SK-N-MC (cell line): ENCODE results near the gene SEPTIN8.

Source experiments
- DNase-seq: peaks from one replicate; pipeline ENCODE4 v3.0.0-alpha.2; 2011; ENCODE audit warnings: low read depth, low spot score
- H3K27ac ChIP-seq: fragments of 200-600 bp; sonication (generic); 2 replicates; pipeline ENCODE4 v1.5.1; 2016; ENCODE audit warnings: mixed run types
- H3K36me3 ChIP-seq: fragments of 200-600 bp; sonication (generic); 2 replicates; pipeline ENCODE4 v1.6.1; 2017; ENCODE audit warnings: antibody characterized with exemption, low read length, mixed read lengths; ENCODE audit not compliant: insufficient read depth
- H3K4me3 ChIP-seq: fragments of 200-600 bp; sonication (generic); 2 replicates; pipeline ENCODE4 v1.5.1; 2016
- H3K9ac ChIP-seq: fragments of 200-600 bp; sonication (generic); 2 replicates; pipeline ENCODE4 v1.8.0; 2017; ENCODE audit warnings: mixed run types, mixed read lengths; ENCODE audit not compliant: insufficient read length
- H3K9me3 ChIP-seq: fragments of 200-600 bp; sonication (generic); 2 replicates; pipeline ENCODE4 v1.6.1; 2017; ENCODE audit warnings: low read depth, mild to moderate bottlenecking, antibody characterized with exemption, low read length, moderate library complexity, mixed read lengths
- EZH2 ChIP-seq: fragments of 200-600 bp; sonication (generic); IDR thresholded peaks from one replicate; pipeline ENCODE4 v1.6.1; 2017; ENCODE audit warnings: antibody characterized with exemption
- FOXP2 ChIP-seq: optimal IDR thresholded peaks from 2 replicates; pipeline ENCODE3; 2011; ENCODE audit warnings: mild to moderate bottlenecking, moderate library complexity; ENCODE audit not compliant: insufficient read depth; ENCODE audit errors: extremely low read length, control extremely low read depth
- POLR2AphosphoS5 ChIP-seq: IDR thresholded peaks from 2 replicates; pipeline ENCODE4 v1.6.1; 2012; ENCODE audit warnings: mild to moderate bottlenecking, low read depth, low read length, borderline replicate concordance

SEPTIN8 gene

DNA sequence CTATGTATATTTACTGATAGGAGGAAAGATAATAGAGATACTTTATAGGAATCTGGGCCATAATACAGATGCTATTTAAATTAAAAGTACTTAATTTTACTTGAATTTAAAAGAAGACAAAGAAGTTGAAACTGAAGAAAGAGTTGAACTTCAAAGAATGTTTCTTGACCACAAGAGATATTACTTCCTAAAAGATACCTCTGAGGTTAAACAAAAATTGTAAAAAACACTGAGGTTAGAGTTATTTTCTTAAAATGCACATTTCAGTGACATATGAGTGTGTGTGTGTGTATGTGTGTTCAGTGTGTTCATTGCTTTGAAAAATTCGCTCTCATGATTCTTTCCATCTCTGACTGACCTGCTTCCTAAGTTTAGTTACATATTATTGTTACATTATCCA, 3.5 kb upstream of the SEPTIN8 start:
- no peak for TF ChIP-seq FOXP2
- TF ChIP-seq POLR2AphosphoS5, result no peak
- TF ChIP-seq EZH2, result no peak
- Histone ChIP-seq H3K9ac (no peak overlapping the region), H3K27ac (no peak overlapping the region), H3K4me3 (no peak overlapping the region), H3K9me3 (no peaks in the 10 kb centered on the region), H3K36me3 (no peaks in the 10 kb centered on the region)
- no peak for DNase-seq

DNA sequence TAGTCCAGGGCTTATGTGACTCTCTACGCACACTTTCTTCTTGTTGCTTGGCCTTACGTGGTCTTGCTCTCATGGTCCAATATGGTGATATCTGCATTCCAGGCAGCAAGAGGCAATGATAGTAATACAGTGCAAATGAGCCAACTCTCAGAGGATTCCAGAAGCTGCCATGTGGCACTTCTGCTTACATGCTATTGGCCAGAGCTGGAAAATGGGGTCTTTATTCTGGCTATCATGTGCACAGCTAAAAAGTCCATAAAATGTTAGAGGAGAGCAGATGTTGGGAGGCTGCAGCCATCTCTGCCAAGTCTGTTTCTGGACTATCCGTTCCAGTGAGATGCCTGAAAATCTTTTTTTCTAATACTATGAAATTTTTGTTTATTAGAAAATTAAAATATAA, 2.9 kb upstream of the SEPTIN8 start:
- DNase-seq, result no peak
- H3K27ac ChIP-seq, result no peak overlapping the region
- H3K9me3 ChIP-seq, result no peaks in the 10 kb centered on the region
- TF ChIP-seq FOXP2 (no peak), POLR2AphosphoS5 (no peak), EZH2 (no peak)
- no peaks in the 10 kb centered on the region for H3K36me3 ChIP-seq
- H3K9ac ChIP-seq, result no peak overlapping the region
- H3K4me3 ChIP-seq, result no peak overlapping the region

DNA sequence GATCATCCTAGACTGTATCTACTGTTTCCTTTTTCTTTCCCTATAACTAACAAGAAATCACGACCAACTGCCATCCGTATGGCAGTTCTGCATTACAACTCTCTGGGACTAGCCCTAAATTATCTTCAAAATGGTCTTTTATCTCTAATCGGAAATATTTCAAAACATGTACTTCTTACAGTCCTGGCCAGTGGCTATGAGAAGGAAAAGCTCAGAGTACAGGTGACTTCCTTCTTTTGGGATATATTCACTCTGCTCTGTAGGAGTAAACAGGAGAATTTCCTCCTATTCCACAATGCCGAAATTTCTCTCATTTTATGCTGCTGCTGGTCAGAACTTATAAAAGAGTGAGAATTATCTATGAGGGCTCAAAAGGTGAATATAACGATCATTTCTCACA, 1.8 kb upstream of the SEPTIN8 start:
- Histone ChIP-seq H3K9ac (no peak overlapping the region), H3K9me3 (no peaks in the 10 kb centered on the region), H3K27ac (no peak overlapping the region), H3K4me3 (no peak overlapping the region), H3K36me3 (no peaks in the 10 kb centered on the region)
- DNase-seq, result no peak
- TF ChIP-seq POLR2AphosphoS5, result no peak
- TF ChIP-seq EZH2, result no peak
- no peak for TF ChIP-seq FOXP2

DNA sequence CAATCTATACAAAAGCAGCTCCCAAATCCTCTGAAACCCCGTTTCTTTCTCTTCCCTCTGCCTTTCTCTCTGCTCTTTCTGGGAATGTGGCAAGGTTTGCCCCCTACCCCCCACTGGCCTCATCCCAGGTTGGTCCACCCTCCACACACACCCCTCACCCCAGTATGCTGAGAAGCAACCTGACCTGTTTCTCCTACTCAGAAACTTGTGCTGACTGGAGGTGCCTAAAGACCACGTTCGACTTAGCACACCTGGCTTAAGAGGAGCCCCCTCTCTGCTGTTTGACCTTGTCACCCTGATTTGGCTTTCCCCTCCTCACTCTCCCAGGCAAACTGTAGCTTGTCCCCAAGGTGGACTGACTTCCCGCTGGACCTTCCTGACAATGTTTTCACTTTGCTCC, 1.1 kb upstream of the SEPTIN8 start:
- no peak overlapping the region for H3K4me3 ChIP-seq
- no peaks in the 10 kb centered on the region for H3K36me3 ChIP-seq
- TF ChIP-seq EZH2, result no peak
- no peak for TF ChIP-seq POLR2AphosphoS5
- no peak for TF ChIP-seq FOXP2
- no peak for DNase-seq
- no peak overlapping the region for H3K27ac ChIP-seq
- H3K9me3 ChIP-seq, result no peaks in the 10 kb centered on the region
- no peak overlapping the region for H3K9ac ChIP-seq

DNA sequence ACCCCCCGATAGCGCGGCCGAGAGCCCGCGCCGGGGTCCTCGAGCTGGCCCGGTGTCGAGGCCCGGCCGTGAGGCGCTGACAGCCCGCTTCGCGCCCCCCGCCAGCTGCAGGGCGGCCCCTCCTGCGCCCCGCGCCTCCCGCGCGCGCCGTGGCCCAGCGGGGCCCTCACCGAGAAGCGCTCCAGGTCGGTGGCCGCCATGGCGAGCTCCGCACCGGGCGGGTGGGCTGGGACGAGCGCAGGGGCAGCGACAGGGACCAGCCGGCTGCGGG, 166 bp downstream of the SEPTIN8 start:
- Histone ChIP-seq H3K9me3 (no peaks in the 10 kb centered on the region), H3K9ac (peak overlapping the region; percentile 70), H3K4me3 (peak overlapping the region; percentile 82), H3K27ac (no peak overlapping the region), H3K36me3 (no peaks in the 10 kb centered on the region)
- TF ChIP-seq EZH2 (no peak), FOXP2 (no peak), POLR2AphosphoS5 (no peak; the same call in 1 of the 2 replicates)
- DNase-seq, result no peak

DNA sequence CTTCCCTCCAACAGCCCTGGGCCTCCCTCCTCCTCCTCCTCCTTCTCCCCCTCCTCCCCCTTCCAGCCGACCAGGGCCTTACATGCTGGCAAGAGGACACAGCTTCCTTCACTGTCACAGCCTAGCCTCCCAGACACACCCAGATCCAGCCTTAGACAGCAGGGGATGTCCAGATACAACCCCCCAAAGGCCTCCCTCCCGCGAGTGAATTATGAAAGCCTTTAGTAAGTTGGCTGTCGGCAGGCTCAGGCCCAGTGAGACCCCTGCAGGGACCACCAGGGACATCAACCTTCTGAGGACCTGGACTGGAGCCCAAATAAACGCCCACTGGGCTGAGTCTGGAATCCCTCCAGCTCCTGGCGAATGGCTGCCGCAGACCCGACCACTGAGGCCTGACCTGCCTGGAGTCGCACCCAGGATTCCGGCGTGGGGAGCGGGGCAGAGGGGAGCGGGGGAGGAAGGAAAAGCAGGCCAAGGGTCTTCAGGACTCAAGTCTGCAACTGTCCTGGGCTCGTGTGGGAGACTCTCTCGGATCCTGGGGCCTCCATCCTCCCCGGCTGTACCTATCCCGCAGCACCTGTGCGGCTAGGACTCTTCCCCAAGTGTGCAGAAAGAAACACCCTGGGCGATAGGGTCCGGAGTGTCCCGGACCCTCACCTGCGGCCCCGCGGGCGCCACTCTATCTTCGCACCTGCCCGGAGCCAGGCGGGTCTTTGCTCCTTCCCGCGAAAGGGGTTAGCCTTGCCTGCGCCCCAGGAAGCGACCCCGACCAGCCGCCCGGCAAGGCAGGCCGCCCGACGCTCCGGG, 705 bp downstream of the SEPTIN8 start:
- Histone ChIP-seq H3K4me3 (peak overlapping the region; percentile 82), H3K9ac (peak overlapping the region; percentile 70), H3K9me3 (no peaks in the 10 kb centered on the region), H3K36me3 (no peaks in the 10 kb centered on the region), H3K27ac (no peak overlapping the region)
- DNase-seq, result no peak
- TF ChIP-seq FOXP2, result no peak
- TF ChIP-seq EZH2, result no peak
- no peak for TF ChIP-seq POLR2AphosphoS5

DNA sequence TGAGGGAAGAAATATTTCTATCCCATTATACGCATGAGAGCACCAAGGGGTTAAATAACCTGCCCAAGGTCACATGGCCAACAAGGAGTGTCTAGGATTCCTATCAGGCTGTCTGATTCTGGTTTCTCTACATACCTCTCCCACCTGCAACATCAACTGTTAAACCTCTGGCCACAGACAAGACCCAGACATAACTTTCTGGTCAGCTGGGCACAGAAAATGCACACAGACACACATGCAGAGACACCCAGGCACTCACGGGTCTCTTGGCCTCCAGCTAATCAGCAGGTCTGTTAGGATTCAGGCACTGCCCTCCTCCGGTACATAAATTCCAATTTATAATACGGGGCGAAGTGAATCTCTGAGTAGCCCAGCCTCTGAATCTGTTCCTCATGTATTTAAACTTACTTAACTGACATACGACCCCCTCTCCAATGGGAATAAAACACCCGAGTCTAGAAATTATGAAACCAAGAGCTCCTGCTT, 1.5 kb downstream of the SEPTIN8 start:
- Histone ChIP-seq H3K36me3 (no peaks in the 10 kb centered on the region), H3K4me3 (no peak overlapping the region; the same call in 1 of the 2 replicates)
- no peak for DNase-seq

DNA sequence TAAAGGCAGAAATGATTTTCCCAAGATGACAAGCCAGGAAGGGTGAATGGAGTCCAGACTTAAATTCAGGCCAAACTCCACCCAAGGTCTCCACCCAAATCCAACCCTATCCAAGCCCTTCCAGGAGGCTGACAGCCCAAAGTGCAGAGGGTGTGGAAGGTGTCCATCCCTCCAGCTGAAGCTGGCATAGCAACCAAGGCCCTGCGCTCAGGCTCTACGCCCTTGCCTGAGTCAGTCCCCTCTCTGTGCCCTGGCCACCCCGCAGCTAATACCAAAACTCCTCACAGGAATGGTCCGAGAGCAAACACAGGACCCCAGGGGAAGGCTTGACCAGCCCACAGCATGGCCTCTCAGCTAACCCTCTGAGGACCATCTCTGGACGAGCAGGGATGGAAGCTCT, 2.1 kb downstream of the SEPTIN8 start:
- Histone ChIP-seq H3K4me3 (no peak overlapping the region), H3K27ac (no peak overlapping the region), H3K9ac (no peak overlapping the region)

More for the DNA sequence above, 1.5 kb downstream of the SEPTIN8 start:
- Histone ChIP-seq H3K9me3 (no peaks in the 10 kb centered on the region), H3K9ac (no peak overlapping the region), H3K27ac (no peak overlapping the region)
- no peak for TF ChIP-seq FOXP2
- TF ChIP-seq EZH2, result no peak
- TF ChIP-seq POLR2AphosphoS5, result no peak

DNA sequence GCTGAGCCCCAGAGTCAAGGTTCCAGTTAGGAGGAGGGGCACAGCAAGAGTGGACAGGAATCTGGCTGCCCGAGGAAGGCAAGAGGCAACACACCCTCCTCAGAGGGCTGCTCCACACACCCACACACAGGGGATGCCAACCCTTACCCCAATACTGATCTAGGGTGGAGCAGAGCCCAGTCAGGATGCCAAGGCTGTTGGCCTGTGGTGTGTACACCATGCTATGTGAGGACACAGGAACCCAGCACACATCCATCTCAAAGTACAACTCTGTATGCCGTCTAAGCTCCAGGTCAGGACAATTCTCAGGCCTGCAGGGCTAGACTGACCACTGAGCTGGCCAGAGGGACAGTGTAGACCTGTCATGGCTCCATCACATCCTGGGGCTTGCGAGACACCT, 2.6 kb downstream of the SEPTIN8 start:
- H3K36me3 ChIP-seq, result no peaks in the 10 kb centered on the region
- H3K27ac ChIP-seq, result no peak overlapping the region
- H3K4me3 ChIP-seq, result no peak overlapping the region
- TF ChIP-seq POLR2AphosphoS5, result no peak
- TF ChIP-seq EZH2, result no peak
- no peak for TF ChIP-seq FOXP2
- H3K9ac ChIP-seq, result no peak overlapping the region
- DNase-seq, result no peak
- no peaks in the 10 kb centered on the region for H3K9me3 ChIP-seq

More for the DNA sequence above, 2.1 kb downstream of the SEPTIN8 start:
- TF ChIP-seq POLR2AphosphoS5, result no peak
- no peak for TF ChIP-seq FOXP2
- TF ChIP-seq EZH2, result no peak
- H3K9me3 ChIP-seq, result no peaks in the 10 kb centered on the region
- no peaks in the 10 kb centered on the region for H3K36me3 ChIP-seq
- DNase-seq, result no peak
